Measurements from ENCODE around the gene RAB23.
"Not testable (repeated sequence)": the region's sequence is repeated elsewhere in the genome, so short reads cannot be mapped to it uniquely, and the experiment has no call there.

The RAB23 gene

GRCh38 chr6:57221936-57222742, at the start of gene RAB23:
RAB23 (minus strand) TSS chr6:57222307; CDS start chr6:57210380, 11,927 bp downstream.
- DNase-seq: peak; percentile 88 to 91

DNA sequence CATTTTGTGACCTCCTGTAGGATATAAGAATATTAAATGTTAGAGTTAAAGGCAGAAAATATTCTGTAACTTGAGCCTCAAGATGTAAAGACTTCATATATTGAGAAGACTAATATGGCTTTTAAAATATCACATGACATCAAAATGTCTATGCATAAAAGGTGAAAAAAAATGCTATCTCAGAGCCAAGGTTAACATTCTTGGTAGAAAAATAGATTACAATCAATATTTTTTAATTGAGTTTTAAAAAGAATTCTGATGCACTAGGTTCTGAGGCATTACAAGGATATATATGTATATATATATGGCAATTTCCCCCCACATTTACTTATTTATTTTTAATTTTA, 46.2 kb upstream of the RAB23 start:
- DNase-seq: no peak

- peak; percentile 41 to 44 for DNase-seq
These were observed 45.6 kb upstream of the RAB23 start for GRCh38 chr6:57267586-57268293.

GRCh38 chr6:57265755-57266221, 43.7 kb upstream of the RAB23 start:
- no peak for DNase-seq

DNA sequence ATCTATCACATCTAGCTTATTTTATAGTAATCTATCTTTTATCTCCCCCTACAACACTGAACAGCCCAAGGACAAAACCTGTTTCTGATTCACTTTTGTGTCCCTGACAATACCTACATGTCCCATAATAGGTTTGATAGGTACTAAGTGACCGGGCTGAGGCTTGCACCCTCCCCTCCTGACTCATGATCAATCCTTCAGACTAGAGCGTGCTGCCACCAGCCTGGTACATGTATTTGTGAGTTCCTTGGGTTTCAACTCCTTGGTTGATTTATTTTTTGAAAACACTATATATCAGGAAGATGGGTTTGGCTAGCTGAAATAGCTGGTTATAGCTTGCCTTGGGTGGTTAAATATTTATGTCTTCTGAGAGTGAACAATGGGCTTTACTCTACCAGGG, 41.6 kb upstream of the RAB23 start:
- no peak for DNase-seq

DNA sequence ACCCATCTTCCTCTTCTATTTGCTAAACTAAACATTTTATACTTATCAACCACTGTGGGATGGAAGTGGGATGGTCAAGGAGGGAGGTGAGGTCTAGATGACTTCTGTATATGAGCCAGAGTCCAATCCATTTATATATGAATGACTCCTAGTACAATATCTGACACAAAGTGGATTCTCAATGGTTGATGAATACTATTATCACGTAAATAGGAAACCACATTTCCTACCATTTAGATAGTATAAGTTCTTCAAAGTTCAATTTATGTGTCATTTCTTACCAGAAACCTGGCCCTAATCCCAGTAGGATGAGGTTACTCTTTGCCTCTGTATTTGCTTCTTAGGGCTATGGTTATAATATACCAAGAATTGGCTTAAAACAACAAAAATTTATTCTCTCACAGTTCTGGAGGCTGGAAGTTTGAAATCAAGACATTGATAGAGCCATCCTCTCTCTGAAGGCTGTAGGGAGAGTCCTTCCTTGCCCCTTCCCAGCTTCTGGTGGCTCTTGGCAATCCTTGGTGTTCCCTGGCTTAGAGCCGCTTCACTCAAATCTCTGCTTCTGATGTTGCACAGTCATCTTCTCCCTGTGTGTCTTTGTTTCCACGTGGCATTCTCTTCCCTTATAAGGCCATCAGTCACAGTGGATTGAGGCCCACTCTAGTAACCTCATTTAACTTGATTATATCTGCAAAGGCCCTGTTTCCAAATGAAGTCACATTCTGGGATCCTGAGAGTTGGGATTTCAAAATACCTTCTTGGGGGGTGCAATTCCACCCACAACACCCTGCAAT, 41.0 kb upstream of the RAB23 start:
- DNase-seq: no peak

DNA sequence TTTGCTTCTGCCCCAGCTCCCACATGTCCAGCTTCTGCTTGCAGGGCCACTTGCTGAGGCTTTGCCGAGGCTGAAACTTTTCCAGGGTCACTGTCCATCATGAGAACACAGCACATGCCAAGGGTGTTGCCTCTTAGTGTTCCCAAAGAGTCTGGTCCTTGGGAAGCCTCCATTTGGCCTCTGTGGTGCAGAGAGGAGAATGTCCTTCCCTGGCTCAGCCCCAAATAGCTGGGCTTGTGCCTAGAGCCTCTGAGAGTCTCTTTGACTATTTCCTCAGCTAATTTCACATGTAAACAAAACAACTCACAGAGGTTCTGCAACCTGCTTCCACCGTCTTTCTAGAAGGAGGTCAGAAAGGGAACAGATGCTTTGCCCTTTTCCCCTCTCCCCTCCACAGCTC, 40.4 kb upstream of the RAB23 start:
- no peak for DNase-seq

DNA sequence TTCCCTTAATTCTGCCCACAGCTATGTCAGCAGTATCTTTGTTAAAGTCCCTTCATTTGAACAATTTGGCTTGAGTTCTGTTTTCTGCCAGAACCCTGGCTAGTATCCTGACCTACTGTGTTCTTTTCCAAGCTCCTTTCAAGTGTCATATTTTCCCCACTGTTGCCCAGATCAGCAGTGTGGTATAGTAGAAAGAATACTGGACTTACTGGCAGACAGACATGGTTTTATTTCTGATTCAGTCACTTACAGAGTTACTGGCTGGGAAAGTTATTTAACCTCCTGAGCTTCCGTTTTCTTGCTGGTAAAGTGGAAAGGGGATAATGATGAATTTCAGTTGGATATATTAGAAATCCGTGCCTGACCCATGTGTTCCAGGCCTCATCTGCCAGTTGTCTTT, 39.8 kb upstream of the RAB23 start:
- no peak for DNase-seq

- no peak for DNase-seq
These were observed 37.0 kb upstream of the RAB23 start for GRCh38 chr6:57259064-57259463.

DNA sequence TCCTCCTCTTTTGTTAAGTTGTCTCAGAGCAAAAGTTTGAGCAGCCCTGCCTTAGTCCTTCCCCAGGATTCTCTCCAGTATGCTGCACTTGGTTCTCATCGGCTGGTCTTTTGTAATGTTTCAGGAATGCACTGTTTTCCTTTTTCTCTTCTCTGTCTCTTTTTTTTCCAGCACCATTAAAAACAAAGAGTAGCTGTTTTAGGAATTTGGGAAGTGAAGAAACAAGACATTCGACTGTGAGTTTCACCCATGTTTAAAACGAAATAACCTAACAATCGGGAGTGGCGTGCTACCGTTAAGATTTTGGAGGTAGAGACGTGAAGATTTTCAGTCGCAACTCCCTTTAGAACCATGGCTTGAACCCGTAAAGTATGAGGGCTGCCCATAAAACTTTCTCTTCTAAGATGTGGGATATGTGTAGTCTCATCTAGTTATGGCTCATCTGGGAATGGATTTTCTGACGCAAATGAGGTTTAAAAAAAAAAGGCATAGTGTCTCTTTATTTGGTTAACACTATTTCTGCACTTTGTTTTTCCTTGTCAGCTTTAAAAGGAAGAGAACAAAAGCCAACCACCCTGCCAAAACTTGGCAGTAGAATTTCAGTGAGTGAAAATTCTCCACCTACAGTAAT, 35.9 kb upstream of the RAB23 start:
- DNase-seq: no peak

- no peak for DNase-seq
These were observed 34.4 kb upstream of the RAB23 start for GRCh38 chr6:57256541-57256940.

- DNase-seq: no peak
These were observed 33.5 kb upstream of the RAB23 start for GRCh38 chr6:57255451-57256169.

GRCh38 chr6:57254055-57254717, 32.1 kb upstream of the RAB23 start:
- no peak for DNase-seq

- DNase-seq: no peak
These were observed 30.9 kb upstream of the RAB23 start for GRCh38 chr6:57252975-57253374.

DNA sequence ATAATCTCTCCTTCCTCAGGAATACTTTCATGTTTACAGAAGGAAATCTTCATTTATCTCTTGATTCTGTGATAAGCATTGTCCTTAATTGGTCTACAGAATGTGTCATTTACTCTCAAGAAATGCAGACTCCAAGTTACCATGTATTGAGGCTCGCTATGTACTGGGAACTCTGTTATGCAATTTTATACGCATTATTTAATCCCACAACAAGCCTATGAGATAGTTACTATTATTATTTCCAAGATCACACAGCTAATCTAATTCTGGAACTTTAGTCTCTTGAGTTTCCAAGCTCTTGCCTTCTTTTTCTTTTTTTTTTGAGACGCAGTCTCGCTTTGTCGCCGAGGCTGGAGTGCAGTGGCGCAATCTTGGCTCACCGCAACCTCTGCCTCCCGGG, 30.0 kb upstream of the RAB23 start:
- DNase-seq: no peak

- no peak for DNase-seq
These were observed 28.2 kb upstream of the RAB23 start for GRCh38 chr6:57250348-57250747.

GRCh38 chr6:57248311-57248895, 26.3 kb upstream of the RAB23 start:
- DNase-seq: no peak

GRCh38 chr6:57247603-57248002, 25.5 kb upstream of the RAB23 start:
- DNase-seq: no peak

DNA sequence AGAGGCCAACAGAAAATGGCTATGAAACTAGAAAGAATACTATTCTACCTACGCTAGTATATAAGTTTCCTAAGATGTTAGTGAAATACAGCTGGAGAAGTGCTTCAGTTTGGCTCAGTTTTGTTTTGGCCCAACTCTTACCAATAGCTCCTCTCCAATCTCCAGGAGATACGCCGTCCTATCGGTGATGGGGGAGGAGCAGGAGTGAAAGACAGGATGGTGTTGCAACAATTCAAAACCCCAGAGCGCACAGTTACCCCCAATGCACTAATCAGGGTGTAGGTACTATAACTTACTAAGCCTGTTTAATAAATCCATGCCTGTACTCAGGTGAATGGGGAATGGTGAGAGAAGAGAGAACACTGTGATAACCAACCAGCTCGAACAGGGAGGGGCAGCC, 24.2 kb upstream of the RAB23 start:
- DNase-seq: no peak

GRCh38 chr6:57243954-57244353, 21.8 kb upstream of the RAB23 start:
- DNase-seq: no peak

DNA sequence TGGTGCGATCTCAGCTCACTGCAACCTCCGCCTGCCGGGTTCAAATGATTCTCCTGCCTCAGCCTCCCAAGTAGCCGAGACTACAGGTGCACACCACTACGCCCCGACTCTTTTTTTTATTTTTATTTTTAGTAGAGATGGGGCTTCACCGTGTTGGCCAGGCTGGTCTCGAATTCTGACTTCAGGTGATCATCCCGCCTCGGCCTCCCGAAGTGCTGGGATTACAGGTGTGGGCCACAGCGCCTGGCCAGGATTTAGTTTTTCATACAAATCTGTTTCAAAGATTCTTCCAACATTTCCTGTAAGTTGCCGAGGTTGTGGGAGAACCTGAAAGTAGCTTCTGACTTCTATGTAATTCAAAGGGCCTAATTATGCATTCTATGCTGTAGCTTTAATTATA, 21.4 kb upstream of the RAB23 start:
- not testable (repeated sequence) for DNase-seq

All from activated T-cell treated with anti-CD3 and anti-CD28 coated beads, Interleukin-2, amount 50 U/mL, for 48 hours (primary cell).